HCT116 (cell line): ENCODE measurements around the gene DDX1.

ENCODE experiments used
- ATF3 ChIP-seq: IDR thresholded peaks from 2 replicates; pipeline ENCODE4 v1.6.1; 2012
- CTCF ChIP-seq, 3 experiments: fragments of 200-600 bp in 1 of 3; sonication (generic) in 1 of 3; IDR thresholded peaks in 2 of 3; conservative IDR thresholded peaks in 1 of 3; 2 replicates each; pipeline ENCODE4 v1.5.1; 2012 to 2017; ENCODE audit warnings: low read depth in 2 of 3, low read length in 2 of 3, antibody characterized with exemption in 1 of 3, borderline replicate concordance in 1 of 3, control low read depth in 1 of 3, mild to moderate bottlenecking in 1 of 3, mixed read lengths in 1 of 3, mixed run types in 1 of 3, moderate library complexity in 1 of 3; ENCODE audit not compliant: insufficient read depth in 1 of 3
- EGR1 ChIP-seq: IDR thresholded peaks from 2 replicates; pipeline ENCODE4 v1.6.1; 2012; ENCODE audit warnings: low read depth
- EZH2 ChIP-seq: fragments of 200-600 bp; sonication (generic); IDR thresholded peaks from 2 replicates; pipeline ENCODE4 v1.6.1; 2017; ENCODE audit warnings: antibody characterized with exemption, mixed run types
- FOSL1 ChIP-seq: IDR thresholded peaks from 2 replicates; pipeline ENCODE4 v1.6.1; 2012; ENCODE audit warnings: low read depth
- POLR2A ChIP-seq: IDR thresholded peaks from 2 replicates; pipeline ENCODE4 v1.7.0; 2011; ENCODE audit warnings: borderline replicate concordance; ENCODE audit not compliant: insufficient read depth, insufficient read length; ENCODE audit errors: extremely low read depth
- POLR2AphosphoS5 ChIP-seq: IDR thresholded peaks from 2 replicates; pipeline ENCODE4 v1.6.1; 2011; ENCODE audit warnings: mild to moderate bottlenecking, low read depth, low read length, moderate library complexity
- RAD21 ChIP-seq: IDR thresholded peaks from 2 replicates; pipeline ENCODE4 v1.6.1; 2012; ENCODE audit warnings: low read depth, mild to moderate bottlenecking
- YY1 ChIP-seq: IDR thresholded peaks from 2 replicates; pipeline ENCODE4 v1.6.1; 2011; ENCODE audit warnings: low read length, low read depth, moderate library complexity, mild to moderate bottlenecking; ENCODE audit not compliant: insufficient replicate concordance; ENCODE audit errors: extremely low read depth
- ZNF274 ChIP-seq: fragments of 200-500 bp; sonication (Bioruptor generic); IDR thresholded peaks from 2 replicates; pipeline ENCODE4 v1.6.1; 2014; ENCODE audit warnings: mild to moderate bottlenecking, low read depth, low read length, inconsistent platforms

GRCh38 chr2:15607709-15608391 is 16.2 kb downstream of the DDX1 start:
- TF ChIP-seq CTCF (IDR thresholded peaks at IDR 0.05 in 2 of 3, conservative IDR thresholded peaks at IDR 0.05 in 1 of 3; ENCODE audit: borderline replicate concordance in 1 of 3, insufficient read depth in 1 of 3, low read depth in 2 of 3, low read length in 2 of 3), result no peak
- TF ChIP-seq POLR2A, result no peak
- TF ChIP-seq YY1, result no peak
- no peak for TF ChIP-seq RAD21
- no peak for TF ChIP-seq POLR2AphosphoS5
- TF ChIP-seq EGR1, result no peak
- TF ChIP-seq ZNF274, result no peak
- no peak for TF ChIP-seq FOSL1
- TF ChIP-seq EZH2, result no peak
- no peak for TF ChIP-seq ATF3
